ENCODE results near the gene RORB.

The RORB gene

DNA sequence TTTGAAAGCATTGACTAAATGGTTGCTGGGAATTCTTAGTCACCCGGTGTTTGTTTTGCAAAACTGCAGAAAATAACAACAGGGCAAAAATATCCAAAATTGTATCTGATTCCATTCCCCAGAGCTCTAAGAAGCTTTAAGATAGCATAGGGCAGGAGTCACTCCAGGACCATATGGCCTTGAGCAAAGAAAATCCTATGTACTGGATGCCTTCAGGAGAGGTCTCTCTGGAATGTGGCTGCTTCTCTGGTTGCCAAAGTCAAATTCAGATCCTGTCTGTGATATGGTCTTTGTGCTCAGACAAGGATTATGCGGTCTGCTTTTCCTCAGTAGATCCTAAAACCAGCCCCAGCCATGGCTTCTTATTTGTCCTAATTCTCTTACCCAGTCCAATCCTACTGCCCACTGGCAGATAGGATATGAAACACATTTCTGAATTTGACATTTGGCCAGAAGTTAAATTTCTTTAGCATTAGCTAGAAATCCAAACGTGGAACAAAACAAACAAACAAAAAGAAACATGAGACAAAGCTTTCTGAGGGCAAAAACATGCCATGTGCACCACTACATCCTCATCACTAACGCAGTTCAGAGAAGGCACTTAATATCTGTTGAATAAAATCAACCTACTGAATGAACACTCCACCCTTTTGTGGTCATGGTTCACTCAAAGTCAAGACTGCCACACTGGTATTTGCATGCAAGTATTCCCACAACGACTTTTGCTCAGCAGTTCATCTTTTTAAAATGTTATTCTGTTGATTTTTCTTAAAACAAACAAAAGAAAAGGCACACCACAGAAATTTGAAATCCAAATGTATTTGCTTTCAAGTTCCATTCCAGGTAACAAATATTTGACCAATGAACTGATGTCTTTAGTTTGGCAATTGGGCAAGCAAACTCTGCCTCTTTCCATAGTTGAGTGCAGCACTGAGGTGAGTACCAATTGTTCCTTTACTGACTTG is 224.8 kb downstream of the RORB start:
- DNase-seq: no peak

- DNase-seq: no peak
Observed at GRCh38 chr9:74724317-74724716, 227.2 kb downstream of the RORB start.

DNA sequence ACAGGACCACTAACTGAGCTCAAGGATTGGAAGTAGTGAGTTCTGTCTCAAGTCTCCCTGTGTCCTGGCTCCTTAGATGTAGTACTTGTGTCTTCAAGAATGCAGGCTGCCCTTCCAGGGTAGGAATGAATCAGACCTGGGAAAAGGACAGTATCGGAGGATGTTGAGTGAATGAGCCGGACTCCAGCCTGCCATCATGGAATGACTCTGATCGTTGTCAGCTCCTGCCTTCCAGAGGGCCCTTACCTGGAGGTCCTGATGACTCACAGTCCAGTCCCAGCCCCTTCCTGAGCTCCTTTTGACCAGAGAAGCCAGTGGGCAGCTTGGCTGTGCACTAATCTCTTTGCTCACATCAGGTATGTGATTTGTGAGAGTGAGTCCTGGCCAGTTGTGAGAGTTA is 229.4 kb downstream of the RORB start:
- DNase-seq: no peak

- no peak for DNase-seq
Observed at GRCh38 chr9:74728176-74728575, 231.0 kb downstream of the RORB start.

DNA sequence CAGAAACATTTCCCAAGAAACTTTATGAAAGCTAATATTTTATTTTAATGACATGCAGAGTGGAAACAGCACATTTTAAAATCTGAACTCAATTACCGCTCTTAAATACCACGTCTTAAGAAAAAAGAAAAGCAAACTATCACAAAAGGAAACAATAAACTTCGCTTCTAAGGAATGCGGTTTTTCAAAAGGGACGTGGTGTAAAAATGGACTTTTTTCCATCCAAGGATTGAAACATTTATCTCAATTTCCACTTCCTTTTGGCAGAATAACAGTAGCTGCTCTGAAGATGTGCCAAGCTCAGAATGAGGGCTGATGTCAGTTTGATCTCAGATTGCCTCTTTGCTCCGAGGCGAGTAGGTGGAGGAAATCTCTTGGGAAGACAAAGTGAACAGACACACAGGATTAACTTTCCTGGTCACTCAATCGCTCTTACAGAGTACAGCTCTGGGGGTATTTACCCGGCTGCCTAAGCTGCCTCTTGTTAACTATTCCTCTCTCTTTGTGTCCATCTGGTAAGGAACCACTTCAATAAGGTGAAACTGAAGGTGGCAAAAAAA is 232.1 kb downstream of the RORB start:
- no peak for DNase-seq

DNA sequence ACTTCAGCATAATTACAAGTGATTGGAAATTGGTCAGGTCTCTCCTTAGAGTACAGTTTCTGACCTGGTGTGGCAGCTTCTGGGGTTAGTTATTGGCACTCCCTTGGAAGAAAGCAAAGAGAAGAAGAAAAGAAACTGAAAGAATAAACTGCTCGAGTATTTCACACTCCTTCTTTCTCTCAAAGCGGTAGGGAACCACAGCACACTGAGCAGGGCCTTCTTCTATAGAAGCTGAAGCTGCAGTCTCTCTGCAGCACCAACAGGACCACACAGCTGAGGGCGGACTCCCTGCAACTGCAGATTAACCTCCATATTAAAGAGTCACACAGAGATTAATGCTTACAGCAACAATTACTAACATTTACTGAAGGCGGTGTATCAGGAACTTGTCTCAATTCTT is 238.6 kb downstream of the RORB start:
- DNase-seq: no peak

- no peak for DNase-seq
Observed at GRCh38 chr9:74736646-74737045, 239.5 kb downstream of the RORB start.

- DNase-seq: no peak
Observed at GRCh38 chr9:74742191-74742790, 245.2 kb downstream of the RORB start.
